ENCODE data around the gene KRTAP5-8.

DNA sequence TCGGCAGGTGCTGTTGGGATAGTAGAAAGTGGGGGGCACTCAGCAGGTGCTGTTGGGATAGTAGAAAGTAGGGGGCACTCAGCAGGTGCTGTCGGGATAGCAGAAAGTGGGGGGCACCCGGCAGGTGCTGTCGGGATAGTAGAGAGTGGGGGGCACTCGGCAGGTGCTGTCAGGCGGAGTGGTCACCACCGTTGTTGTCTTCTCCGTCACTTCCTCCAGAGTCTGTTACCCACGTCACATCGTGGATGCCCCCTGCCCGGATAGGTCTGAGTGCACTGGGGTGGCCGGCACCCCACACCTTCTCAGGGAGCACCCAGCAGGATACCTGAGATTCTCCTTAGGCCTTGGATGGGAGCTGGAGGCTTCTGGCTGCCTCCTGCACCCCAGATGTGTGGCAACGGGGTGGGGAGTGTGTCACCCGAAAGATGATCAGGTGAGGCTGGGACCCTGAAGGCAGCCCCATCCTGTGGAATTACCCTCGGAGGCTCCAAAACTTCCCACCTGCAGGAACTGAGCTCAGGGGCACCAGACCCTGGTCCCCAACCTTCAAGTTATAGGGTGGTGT, 34.9 kb upstream of the KRTAP5-8 start:
- TF ChIP-seq, protein P1, sequence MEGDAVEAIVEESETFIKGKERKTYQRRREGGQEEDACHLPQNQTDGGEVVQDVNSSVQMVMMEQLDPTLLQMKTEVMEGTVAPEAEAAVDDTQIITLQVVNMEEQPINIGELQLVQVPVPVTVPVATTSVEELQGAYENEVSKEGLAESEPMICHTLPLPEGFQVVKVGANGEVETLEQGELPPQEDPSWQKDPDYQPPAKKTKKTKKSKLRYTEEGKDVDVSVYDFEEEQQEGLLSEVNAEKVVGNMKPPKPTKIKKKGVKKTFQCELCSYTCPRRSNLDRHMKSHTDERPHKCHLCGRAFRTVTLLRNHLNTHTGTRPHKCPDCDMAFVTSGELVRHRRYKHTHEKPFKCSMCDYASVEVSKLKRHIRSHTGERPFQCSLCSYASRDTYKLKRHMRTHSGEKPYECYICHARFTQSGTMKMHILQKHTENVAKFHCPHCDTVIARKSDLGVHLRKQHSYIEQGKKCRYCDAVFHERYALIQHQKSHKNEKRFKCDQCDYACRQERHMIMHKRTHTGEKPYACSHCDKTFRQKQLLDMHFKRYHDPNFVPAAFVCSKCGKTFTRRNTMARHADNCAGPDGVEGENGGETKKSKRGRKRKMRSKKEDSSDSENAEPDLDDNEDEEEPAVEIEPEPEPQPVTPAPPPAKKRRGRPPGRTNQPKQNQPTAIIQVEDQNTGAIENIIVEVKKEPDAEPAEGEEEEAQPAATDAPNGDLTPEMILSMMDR (IDR thresholded peaks at IDR 0.05): no peak
- no peak for TF ChIP-seq POLR2A (IDR thresholded peaks at IDR 0.05)

Data from esophagus squamous epithelium (tissue), 4 donors.